Lower leg skin (tissue), 4 donors: ENCODE measurements around the gene CSMD2. TPM values are rescaled to one million over a fixed set of nuclear protein-coding genes. Genes with fewer than 3 reads are reported as not detected.

ENCODE experiments used
- DNase-seq, 2 donors: peaks; one replicate each; pipeline ENCODE4 v3.0.0-alpha.2; 2019; ENCODE audit warnings: low spot score in 2 of 2
- H3K4me3 ChIP-seq: fragments of 200-600 bp; sonication (generic); 2 replicates; pipeline ENCODE4 v1.5.1; 2017; ENCODE audit warnings: mild to moderate bottlenecking, low read depth; ENCODE audit not compliant: poor library complexity, severe bottlenecking
- CTCF ChIP-seq, 3 donors: fragments of 450-650 bp; IDR thresholded peaks; one replicate each; pipeline ENCODE4 v1.5.1; 2016; ENCODE audit warnings: antibody characterized with exemption in 3 of 3, mild to moderate bottlenecking in 3 of 3, moderate library complexity in 2 of 3
- POLR2A ChIP-seq, 2 donors: fragments of 450-650 bp; IDR thresholded peaks; one replicate each; pipeline ENCODE4 v1.6.1; 2016 to 2017; ENCODE audit warnings: antibody characterized with exemption in 2 of 2, mild to moderate bottlenecking in 1 of 2, moderate library complexity in 1 of 2
- WGBS, 2 donors: methylation state at CpG; one replicate each; pipeline ENCODE4 v1.1.5; 2018; 5-methylcytosine and 5-hydroxymethylcytosine counted together
- intact Hi-C: fragments of 100-400 bp; cut with DNase I; formaldehyde crosslinking; loops from one replicate; pipeline ENCODE4 v1.15.0; 2023; ENCODE audit warnings: low total_unique reads
- total RNA-seq, 4 donors: library from RNA; depleted of rRNA; stranded (reverse); fragments of >200 nt; gene quantifications; one replicate each; pipeline ENCODE4 v1.1.0, GENCODE V29; 2016

The CSMD2 gene
- total RNA-seq, 4 donors from 2014 or later = 0.11 to 1.0 TPM; not detected in 2

DNA sequence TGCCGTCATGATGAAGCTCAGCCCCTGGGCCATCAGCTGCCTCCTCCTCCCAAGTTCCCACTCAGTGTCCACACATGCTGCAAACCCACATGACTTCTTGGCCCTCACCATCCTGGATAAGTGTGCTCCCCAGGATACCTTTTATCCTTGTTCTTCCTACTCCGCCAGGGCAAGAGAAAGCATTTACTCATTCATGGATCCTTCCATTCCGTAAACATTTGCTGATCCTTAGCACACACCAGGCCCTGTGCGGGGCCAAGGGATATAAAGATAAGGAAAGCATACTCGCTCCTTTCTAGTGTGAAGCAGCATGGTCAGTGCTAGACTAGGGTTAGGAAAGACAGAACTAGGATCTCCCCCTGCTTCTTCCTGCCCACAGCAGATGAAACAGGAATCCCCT is 423.3 kb downstream of the CSMD2 start:
- intact Hi-C loops = no loop called here
- 95% methylated on average over 5 of the region's 5 CpGs for WGBS, 2 donors
- no peak overlapping the region for H3K4me3 ChIP-seq
- no peak for TF ChIP-seq CTCF (IDR thresholded peaks at IDR 0.05)
- TF ChIP-seq POLR2A (IDR thresholded peaks at IDR 0.05) = no peak
- no peak for DNase-seq

DNA sequence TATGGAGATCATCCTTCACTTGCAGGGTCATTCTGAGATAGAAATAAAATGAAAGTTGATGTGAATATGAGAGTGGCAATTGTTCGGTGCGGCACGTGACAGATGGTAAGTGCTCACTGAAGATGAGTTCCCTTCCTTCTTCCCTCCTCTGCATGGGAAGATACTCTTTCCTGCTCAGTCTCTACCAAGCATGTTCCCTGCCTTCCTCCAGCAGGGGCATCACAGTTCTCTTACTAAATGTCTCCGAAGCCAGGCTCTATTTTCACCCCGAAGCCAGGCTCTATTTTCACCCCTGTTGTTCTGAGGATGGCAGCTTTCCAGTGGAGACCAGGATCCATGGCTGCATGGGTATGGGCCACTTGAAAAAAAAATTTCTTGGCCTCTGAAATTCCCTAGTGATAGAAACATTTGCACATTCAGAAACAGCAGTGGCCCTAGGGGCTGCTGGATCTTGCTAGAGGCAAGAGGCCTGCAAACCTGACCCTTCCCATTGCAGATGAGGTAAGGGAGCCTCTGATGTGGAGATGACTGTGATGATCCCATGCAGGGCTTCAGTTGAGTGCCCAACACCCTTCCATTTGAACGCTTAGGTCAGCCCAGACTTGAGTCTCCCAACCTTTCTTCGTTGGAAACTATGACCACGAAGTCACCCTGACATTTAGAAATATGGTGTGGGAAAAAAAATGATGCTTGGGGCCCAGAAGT is 424.8 kb downstream of the CSMD2 start:
- peak in 1 of 2 donors; percentile 37 for DNase-seq
- H3K4me3 ChIP-seq = no peak overlapping the region
- TF ChIP-seq CTCF (IDR thresholded peaks at IDR 0.05) (no peak), POLR2A (IDR thresholded peaks at IDR 0.05) (no peak)
- 80 to 89% methylated on average over 8 of the region's 8 CpGs for WGBS, 2 donors
- intact Hi-C loops = no loop called here

DNA sequence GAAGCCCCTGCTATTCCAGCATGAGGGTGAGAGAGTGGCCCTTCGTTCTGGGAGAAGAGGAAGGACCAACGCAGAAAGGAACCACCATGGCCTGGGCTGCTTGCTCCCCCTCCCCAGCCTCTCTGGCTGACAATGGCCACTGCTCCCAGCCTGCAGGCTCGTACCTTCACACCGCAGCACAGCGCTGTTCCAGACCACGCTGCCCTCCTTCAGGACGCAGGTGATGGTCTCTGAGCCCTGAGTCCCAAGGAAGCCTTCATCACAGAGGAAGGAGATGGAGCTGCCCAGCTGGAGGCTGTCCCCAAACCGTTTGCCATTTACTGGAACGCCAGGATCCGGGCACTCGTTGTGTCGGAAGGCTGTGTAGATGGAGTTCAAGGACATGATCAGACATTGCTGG is 426.1 kb downstream of the CSMD2 start:
- intact Hi-C loops = no loop called here
- 93% methylated on average over 12 of the region's 12 CpGs for WGBS, 2 donors
- H3K4me3 ChIP-seq = no peak overlapping the region
- DNase-seq = peak in 1 of 2 donors; percentile 81
- TF ChIP-seq POLR2A (IDR thresholded peaks at IDR 0.05) = no peak
- no peak for TF ChIP-seq CTCF (IDR thresholded peaks at IDR 0.05)

DNA sequence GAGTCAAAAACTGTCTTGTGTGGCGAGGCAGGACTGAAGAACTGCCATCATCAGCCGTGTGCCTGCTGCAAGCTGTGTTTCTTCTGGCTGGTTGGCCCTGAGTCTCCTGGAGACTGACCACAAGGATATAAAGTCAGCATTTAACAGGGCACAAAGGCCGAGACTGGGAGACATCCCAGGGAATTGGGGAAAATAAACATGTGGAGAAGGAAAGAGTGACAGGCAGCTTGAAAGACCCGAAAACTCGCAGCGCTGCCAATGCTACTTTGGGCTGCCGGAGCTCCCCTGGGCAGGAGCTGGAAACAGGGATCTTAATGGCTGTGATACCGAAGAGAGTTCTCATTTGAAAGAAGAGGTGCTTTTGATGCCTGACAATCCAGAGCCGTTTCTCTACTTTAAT is 426.5 kb downstream of the CSMD2 start:
- intact Hi-C loops = no loop called here
- 84 to 85% methylated on average over 9 of the region's 9 CpGs for WGBS, 2 donors
- no peak for TF ChIP-seq CTCF (IDR thresholded peaks at IDR 0.05)

GRCh38 chr1:33736496-33736895 is 428.5 kb downstream of the CSMD2 start:
- H3K4me3 ChIP-seq = no peak overlapping the region
- TF ChIP-seq CTCF (IDR thresholded peaks at IDR 0.05) = no peak
- TF ChIP-seq POLR2A (IDR thresholded peaks at IDR 0.05) = no peak
- peak in 1 of 2 donors; percentile 43 for DNase-seq
- WGBS, 2 donors = 96 to 100% methylated on average over 1 of the region's 1 CpG
- intact Hi-C loops = no loop called here

More for the DNA sequence above, 426.5 kb downstream of the CSMD2 start:
- H3K4me3 ChIP-seq = no peak overlapping the region
- peak in 1 of 2 donors; percentile 50 for DNase-seq

DNA sequence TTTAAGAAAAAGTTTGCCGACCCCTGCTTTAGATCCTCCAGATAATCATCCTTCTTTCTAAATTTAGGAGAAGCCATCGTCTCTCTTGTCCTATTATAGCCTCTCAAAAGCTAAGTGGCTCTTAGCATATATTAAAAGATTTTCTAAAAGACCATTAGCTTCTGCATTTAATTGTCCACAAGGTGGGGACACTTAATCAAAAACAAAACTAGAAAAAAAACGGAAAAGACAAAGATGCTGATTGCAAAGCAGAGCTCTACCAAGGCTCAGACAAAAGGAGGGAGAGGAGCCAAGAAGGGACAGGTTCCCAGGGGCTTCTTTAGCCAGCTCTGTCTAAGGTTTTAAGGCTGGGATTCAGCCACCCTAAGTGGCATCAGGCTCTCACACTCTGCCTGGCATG is 429.4 kb downstream of the CSMD2 start:
- 17 to 22% methylated on average over 3 of the region's 3 CpGs for WGBS, 2 donors
- no peak overlapping the region for H3K4me3 ChIP-seq
- TF ChIP-seq CTCF (IDR thresholded peaks at IDR 0.05) (no peak), POLR2A (IDR thresholded peaks at IDR 0.05) (no peak)
- no peak for DNase-seq
- intact Hi-C loops = no loop called here
